GM19455 (cell line): Measurements from ENCODE around the gene DOK4.

Experiments used
- ATAC-seq: cut with Tn5 transposase; IDR thresholded peaks from one replicate; pipeline ENCODE4 v1.9.1; 2021; ENCODE audit not compliant: unreplicated experiment

The DOK4 gene

DNA sequence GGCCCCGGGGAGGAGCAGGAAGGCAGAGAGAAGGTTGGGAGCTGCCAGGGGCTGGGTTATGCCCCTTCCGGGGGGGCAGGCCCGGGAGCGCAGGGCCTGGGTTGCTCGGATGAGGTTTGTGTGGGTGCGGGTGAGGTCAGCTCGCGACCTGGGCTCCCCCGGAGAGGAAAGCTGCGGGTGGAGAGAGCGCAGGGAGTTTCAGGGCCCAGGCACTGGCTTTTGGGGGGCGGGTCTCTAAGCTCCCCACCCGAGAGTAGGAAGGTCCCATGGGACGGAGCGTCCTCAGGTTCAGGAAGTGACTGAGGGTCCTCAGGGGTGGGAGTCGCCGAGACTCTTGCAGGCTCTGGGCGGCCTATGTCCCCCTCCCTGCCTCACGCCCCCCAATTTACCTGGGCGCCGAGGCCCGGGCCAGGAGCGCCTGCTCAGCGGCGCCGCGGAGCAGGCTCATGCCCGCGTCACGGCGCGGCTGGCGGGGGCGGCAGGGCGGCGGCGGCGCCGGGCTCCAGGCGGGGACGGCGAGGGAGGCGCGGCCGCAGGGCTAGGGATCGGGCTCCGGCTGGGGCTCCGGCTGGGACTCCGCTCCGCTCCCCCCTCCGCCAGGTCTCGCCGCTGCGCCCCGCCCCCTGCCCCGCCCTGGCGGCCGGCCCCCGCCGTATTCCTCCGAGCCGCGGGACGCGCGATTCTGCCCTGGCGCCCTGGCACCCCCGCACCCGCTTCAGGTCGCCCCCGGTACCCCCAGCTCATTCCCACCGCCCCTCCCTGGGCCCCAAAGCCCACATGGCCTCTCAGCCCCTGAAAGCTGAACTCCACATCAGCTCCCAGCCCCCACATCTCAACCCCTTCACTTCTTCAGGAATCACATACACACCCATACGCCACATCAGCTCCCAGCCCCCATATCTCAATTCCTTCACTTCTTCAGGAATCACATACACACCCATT lies at the start of gene DOK4:
Gene DOK4 (minus strand): TSS at position 578 of the 942 bp plus-strand sequence. CDS start 6,986 bp downstream, outside the sequence.
- peak; percentile 89 for ATAC-seq

- peak; percentile 67 for ATAC-seq
Observed at GRCh38 chr16:57535680-57536305, 49.5 kb upstream of the DOK4 start.

DNA sequence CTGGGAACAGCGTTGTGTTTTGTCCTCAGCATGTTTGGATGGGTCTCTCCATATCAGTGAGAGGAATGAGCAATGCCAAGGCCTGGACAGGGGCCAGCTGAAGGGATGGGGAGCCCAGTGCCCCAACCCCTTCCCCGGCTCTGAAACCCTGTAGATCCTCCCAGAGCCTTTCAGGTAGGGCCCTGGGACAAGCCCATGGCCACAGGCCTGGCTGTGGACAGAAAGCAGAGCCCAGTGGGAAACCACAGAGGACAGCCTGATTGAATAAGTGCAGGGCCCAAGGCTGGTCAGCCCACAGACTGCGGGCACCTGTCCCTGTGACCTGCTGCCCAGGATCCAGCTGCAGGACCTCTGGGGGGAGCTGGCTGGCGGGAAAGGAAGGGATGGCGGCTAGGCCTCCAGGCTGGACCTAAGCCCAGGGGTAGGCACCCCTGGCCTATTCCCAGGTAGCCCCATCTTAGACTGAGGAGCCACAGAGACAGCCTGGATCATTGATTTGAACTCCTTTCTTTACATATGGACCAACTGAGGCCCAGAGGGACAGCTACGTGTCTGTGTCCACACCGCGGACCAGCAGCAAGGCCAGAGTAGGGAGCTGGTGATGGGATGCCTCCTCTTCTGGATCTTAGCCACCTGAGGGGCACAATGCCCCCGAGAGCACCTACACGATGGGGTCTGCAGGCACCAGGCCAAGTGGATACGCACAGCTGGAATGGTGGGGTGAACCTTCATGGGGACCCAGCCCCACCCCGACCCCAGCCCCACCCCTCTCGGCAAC lies 48.8 kb upstream of the DOK4 start:
- no peak for ATAC-seq

DNA sequence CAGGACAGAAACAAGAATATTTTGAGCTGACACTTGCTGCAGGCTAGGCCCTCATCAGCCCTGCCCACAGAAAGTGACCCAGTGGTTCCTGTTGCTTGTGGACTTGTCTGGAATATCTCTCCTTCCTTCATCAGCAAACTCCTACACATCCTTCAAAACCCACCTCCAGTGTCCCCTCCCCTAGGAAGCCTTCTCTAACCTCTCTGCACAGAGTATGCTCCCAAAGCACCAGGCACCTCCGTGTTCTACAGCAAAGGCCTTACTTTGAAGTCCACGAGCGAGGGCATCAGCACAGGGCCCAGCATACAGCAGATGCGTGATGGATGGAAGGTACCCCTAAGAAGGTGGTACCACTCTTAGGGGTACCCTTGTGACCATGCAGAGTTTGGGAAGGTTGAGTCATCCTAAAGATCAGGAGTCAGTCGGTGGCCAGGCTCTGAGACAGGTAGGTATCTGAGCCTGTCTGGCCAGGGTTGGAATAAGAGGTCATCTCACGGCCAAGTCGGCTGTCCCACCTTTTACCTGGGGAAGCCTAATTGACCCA lies 48.1 kb upstream of the DOK4 start:
- no peak for ATAC-seq

- no peak for ATAC-seq
Observed at GRCh38 chr16:57533431-57534336, 47.4 kb upstream of the DOK4 start.

GRCh38 chr16:57532266-57532625 lies 46.0 kb upstream of the DOK4 start:
- no peak for ATAC-seq

DNA sequence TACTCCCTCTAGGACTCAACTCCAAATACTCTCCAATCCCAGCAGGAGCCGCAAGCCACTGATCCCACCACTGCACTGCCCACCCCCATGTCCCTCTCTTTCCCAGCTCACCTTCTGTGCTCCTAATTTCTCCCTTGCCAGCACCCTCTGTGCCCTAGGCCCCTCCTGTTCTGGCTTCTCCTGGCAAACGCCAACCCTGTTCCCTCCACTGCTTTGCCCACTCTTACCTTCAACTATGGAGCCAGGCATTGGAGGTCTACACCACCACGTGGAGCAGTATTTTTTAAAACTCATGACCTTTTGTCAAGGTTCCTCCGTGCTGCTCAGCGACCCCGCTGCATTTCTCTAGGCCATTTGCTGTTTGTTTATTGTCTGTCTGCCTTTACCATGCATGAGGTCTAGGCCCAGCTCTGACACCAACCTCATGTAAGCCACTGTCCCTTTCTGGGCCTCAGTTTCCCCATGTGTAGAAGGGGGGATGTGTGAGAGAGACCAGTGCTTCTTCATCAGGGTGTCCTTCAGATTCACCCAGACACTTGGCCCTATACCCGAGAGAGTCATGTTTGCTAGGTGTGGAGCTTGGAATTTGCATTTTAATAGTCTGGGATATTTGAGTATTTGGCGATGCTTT lies 45.5 kb upstream of the DOK4 start:
- ATAC-seq = no peak

DNA sequence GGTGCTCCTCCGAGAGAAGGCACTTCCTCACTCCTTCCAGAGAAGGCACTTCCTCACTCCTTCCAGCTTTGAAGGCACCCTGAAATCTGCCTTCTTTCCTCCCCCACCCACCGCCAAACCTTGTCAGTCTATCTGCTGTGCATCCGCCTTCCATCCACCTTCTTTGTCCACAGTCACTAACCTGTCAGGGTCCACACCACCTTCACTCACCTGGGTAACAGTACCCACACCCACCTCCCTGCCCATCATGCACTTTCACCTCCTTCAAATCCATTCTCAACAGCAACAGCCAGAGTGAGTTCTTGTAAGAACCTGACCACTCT lies 44.9 kb upstream of the DOK4 start:
- no peak for ATAC-seq

GRCh38 chr16:57530522-57531252 lies 44.4 kb upstream of the DOK4 start:
- ATAC-seq = no peak

DNA sequence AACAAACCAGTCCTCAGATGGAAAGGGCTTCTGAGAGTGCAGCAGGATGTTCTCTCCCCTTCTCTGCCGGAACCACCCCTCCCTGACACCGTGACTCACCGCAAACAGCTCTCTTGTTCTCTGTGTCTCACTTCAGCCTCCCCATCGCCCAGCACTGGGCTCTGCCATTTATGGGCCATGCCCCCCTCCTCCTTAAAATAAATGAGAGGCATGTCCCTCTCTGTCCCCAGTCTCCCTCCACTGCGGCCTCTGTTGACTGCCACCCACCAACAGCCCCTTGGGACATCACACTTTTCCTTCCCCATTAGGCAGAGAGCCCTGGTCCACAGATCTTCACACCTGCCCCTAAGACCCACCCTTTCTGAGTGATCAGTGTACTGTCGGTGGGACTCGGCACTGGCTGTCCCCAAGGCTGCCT lies 43.8 kb upstream of the DOK4 start:
- ATAC-seq = peak; percentile 59

GRCh38 chr16:57529391-57530103 lies 43.3 kb upstream of the DOK4 start:
- ATAC-seq = peak; percentile 11

GRCh38 chr16:57528499-57529390 lies 42.5 kb upstream of the DOK4 start:
- no peak for ATAC-seq

GRCh38 chr16:57527610-57528360 lies 41.5 kb upstream of the DOK4 start:
- no peak for ATAC-seq

GRCh38 chr16:57527027-57527426 lies 40.7 kb upstream of the DOK4 start:
- no peak for ATAC-seq

DNA sequence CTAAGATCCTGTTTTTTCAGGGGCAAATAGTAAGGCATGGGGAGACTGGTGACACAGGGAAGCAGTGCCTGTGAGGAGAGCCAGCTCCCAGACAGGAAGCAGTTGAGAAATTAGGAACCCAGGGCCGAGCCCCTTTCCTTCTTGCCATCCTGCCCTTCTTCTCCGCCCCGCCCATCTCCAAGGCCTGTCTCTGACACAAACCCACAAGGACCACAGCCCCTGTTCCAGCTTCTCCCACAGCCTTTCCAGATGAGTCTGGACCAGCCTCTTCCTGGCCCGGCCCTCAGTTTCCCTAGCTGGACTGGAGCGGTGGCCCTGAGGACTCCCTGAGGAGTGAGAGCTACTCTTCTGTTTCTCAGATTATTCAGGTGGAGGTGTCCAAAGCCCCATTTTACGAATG lies 40.2 kb upstream of the DOK4 start:
- ATAC-seq = no peak

- ATAC-seq = no peak
Observed at GRCh38 chr16:57525761-57526160, 39.5 kb upstream of the DOK4 start.

DNA sequence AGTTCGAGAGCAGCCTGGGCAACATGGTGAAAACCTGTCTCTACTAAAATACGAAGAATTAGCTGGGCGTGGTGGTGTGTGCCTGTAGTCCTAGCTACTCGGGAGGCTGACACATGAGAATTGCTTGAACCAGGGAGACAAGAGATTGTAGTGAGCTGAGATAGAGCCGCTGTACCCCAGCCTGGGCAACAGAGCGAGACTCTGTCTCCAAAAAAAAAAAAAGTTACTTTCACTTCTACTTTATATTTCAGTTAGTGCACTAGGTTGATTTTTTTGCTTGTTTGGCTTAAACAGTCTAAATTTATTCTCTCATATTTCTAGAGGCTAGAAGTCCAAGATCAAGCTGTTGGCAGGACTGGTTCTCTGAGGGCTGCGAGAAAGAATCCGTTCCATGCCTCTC lies 36.7 kb upstream of the DOK4 start:
- no peak for ATAC-seq
